H1 (cell line): Measurements from ENCODE around the gene COL5A1. TPM values are rescaled to one million over a fixed set of nuclear protein-coding genes. Genes with fewer than 3 reads are reported as not detected.

Experiments used
- CTCF ChIA-PET: fragments of 300-600 bp; sonication (Branson Sonifier 250); formaldehyde crosslinking; loops from one replicate; lab custom pipeline; 2021; ENCODE audit not compliant: partially characterized antibody; lab: Charles Lee
- POLR2A ChIA-PET: fragments of 300-600 bp; sonication (Branson Sonifier 250); formaldehyde crosslinking; loops from one replicate; lab custom pipeline; 2021; ENCODE audit warnings: inconsistent platforms; ENCODE audit not compliant: partially characterized antibody; lab: Charles Lee
- DNase-seq, 2 experiments: peaks; one replicate each; pipeline versions ENCODE4 v3.0.0 to v3.0.0-alpha.2; 2010 to 2022; ENCODE audit warnings: low spot score in 2 of 2, low read depth in 1 of 2, mixed read lengths in 1 of 2
- FAIRE-seq: peaks from 2 replicates; lab custom pipeline; 2011; peaks lifted over from hg19 to GRCh38; lab: Jason Lieb, UNC
- H2AFZ ChIP-seq: 2 replicates; pipeline ENCODE4 v1.8.1; 2012; ENCODE audit warnings: low read length, inconsistent platforms
- H2AK5ac ChIP-seq: 2 replicates; pipeline ENCODE4 v1.6.1; 2013; ENCODE audit warnings: low read depth, low read length
- H2BK120ac ChIP-seq: replicated peaks from 2 replicates; pipeline ENCODE3; 2013; ENCODE audit warnings: low read depth, low read length, inconsistent platforms
- H2BK12ac ChIP-seq: 2 replicates; pipeline ENCODE4 v1.6.1; 2013; ENCODE audit warnings: low read depth, low read length
- H2BK15ac ChIP-seq: 2 replicates; pipeline ENCODE4 v1.6.1; 2013; ENCODE audit warnings: low read length
- H2BK20ac ChIP-seq: 2 replicates; pipeline ENCODE4 v1.6.1; 2013; ENCODE audit warnings: low read length
- H2BK5ac ChIP-seq: 2 replicates; pipeline ENCODE4 v1.6.1; 2013; ENCODE audit warnings: low read depth, low read length
- H3K14ac ChIP-seq: 2 replicates; pipeline ENCODE4 v1.6.1; 2013; ENCODE audit warnings: inconsistent platforms; ENCODE audit not compliant: insufficient read length
- H3K18ac ChIP-seq: 2 replicates; pipeline ENCODE4 v1.6.1; 2013; ENCODE audit warnings: low read length; ENCODE audit errors: extremely low read depth
- H3K23ac ChIP-seq: 2 replicates; pipeline ENCODE4 v1.6.1; 2013; ENCODE audit warnings: inconsistent platforms; ENCODE audit not compliant: insufficient read length
- H3K23me2 ChIP-seq: 2 replicates; pipeline ENCODE4 v1.6.1; 2013; ENCODE audit warnings: low read depth, low read length
- H3K27ac ChIP-seq: 2 replicates; pipeline ENCODE4 v1.6.1; 2011; ENCODE audit warnings: low read depth, low read length, inconsistent platforms
- H3K27me3 ChIP-seq, 4 experiments: replicated peaks in 1 of 4; 1 replicate in 1 of 4; 2 replicates in 3 of 4; pipeline versions ENCODE4 v1.6.1 to v1.8.1; 2011 to 2013; ENCODE audit warnings: low read length in 3 of 4, mild to moderate bottlenecking in 3 of 4, inconsistent platforms in 2 of 4, mixed read lengths in 2 of 4, moderate library complexity in 1 of 4; ENCODE audit not compliant: control insufficient read depth in 3 of 4, insufficient read depth in 3 of 4; ENCODE audit errors: extremely low read depth in 1 of 4
- H3K36me3 ChIP-seq, 4 experiments: 2 replicates each; pipeline versions ENCODE4 v1.6.1 to v1.8.1; 2011 to 2013; ENCODE audit warnings: mild to moderate bottlenecking in 4 of 4, low read length in 3 of 4, moderate library complexity in 2 of 4, control low read depth in 1 of 4, inconsistent platforms in 1 of 4; ENCODE audit not compliant: insufficient read depth in 4 of 4, control insufficient read depth in 2 of 4
- H3K4ac ChIP-seq: replicated peaks from 2 replicates; pipeline ENCODE3; 2013; ENCODE audit warnings: low read length, low read depth, mixed read lengths, inconsistent platforms; ENCODE audit not compliant: insufficient read length
- H3K4me1 ChIP-seq, 4 experiments: replicated peaks in 1 of 4; 1 replicate in 1 of 4; 2 replicates in 3 of 4; pipeline versions ENCODE4 v1.6.1 to v1.8.1; 2011 to 2013; ENCODE audit warnings: low read length in 3 of 4, inconsistent platforms in 2 of 4, mixed read lengths in 1 of 4; ENCODE audit not compliant: insufficient read depth in 4 of 4, control insufficient read depth in 3 of 4
- H3K4me2 ChIP-seq, 2 experiments: 2 replicates each; pipeline versions ENCODE4 v1.6.1 to v1.8.1; 2011 to 2013; ENCODE audit warnings: low read depth in 2 of 2, low read length in 2 of 2, control low read depth in 1 of 2, inconsistent platforms in 1 of 2, mild to moderate bottlenecking in 1 of 2; ENCODE audit not compliant: insufficient read depth in 1 of 2
- H3K4me3 ChIP-seq, 4 experiments: fragments of 200-600, 300-600 bp in 1 of 4; sonication (generic), shearing (Covaris generic), sonication (Bioruptor Twin) in 1 of 4; 2 replicates each; pipeline versions ENCODE4 v1.5.1 to v1.8.1; 2011 to 2016; ENCODE audit warnings: low read length in 4 of 4, low read depth in 3 of 4, control low read depth in 2 of 4, inconsistent platforms in 2 of 4, mild to moderate bottlenecking in 2 of 4, mixed read lengths in 1 of 4, moderate library complexity in 1 of 4; ENCODE audit not compliant: insufficient read depth in 2 of 4; ENCODE audit errors: extremely low read depth in 1 of 4
- H3K56ac ChIP-seq: replicated peaks from 2 replicates; pipeline ENCODE3; 2013; ENCODE audit warnings: low read depth, mild to moderate bottlenecking, mixed read lengths, low read length, inconsistent platforms; ENCODE audit not compliant: insufficient read length
- H3K79me1 ChIP-seq: 2 replicates; pipeline ENCODE4 v1.6.1; 2013; ENCODE audit warnings: low read depth, low read length, control low read depth
- H3K79me2 ChIP-seq, 2 experiments: 2 replicates each; pipeline versions ENCODE4 v1.6.1 to v1.8.1; 2012 to 2013; ENCODE audit warnings: low read length in 2 of 2, mild to moderate bottlenecking in 2 of 2, inconsistent platforms in 1 of 2; ENCODE audit not compliant: insufficient read depth in 2 of 2, control insufficient read depth in 1 of 2
- H3K9ac ChIP-seq, 4 experiments: replicated peaks in 1 of 4; 1 replicate in 1 of 4; 2 replicates in 3 of 4; pipeline versions ENCODE4 v1.6.1 to v1.8.1; 2011 to 2013; ENCODE audit warnings: low read depth in 3 of 4, low read length in 3 of 4, control low read depth in 2 of 4, mild to moderate bottlenecking in 2 of 4, moderate library complexity in 2 of 4, inconsistent platforms in 1 of 4; ENCODE audit errors: extremely low read depth in 1 of 4
- H3K9me3 ChIP-seq, 2 experiments: 2 replicates each; pipeline versions ENCODE4 v1.6.1 to v1.8.1; 2012 to 2013; ENCODE audit warnings: mild to moderate bottlenecking in 2 of 2, moderate library complexity in 2 of 2, control low read depth in 1 of 2, inconsistent platforms in 1 of 2, low read depth in 1 of 2, low read length in 1 of 2, mixed read lengths in 1 of 2; ENCODE audit not compliant: insufficient read depth in 2 of 2
- H4K20me1 ChIP-seq, 2 experiments: replicated peaks in 1 of 2; 2 replicates each; pipeline versions ENCODE3 to v1.8.1; 2011 to 2013; ENCODE audit warnings: inconsistent platforms in 2 of 2, low read length in 2 of 2, mild to moderate bottlenecking in 1 of 2; ENCODE audit not compliant: insufficient read depth in 2 of 2, control insufficient read depth in 1 of 2
- H4K5ac ChIP-seq: 2 replicates; pipeline ENCODE4 v1.6.1; 2013; ENCODE audit warnings: low read length, low read depth, mixed read lengths, inconsistent platforms; ENCODE audit not compliant: insufficient read length
- H4K8ac ChIP-seq: 2 replicates; pipeline ENCODE4 v1.8.0; 2013; ENCODE audit warnings: mild to moderate bottlenecking, moderate library complexity, low read length, inconsistent platforms; ENCODE audit not compliant: insufficient read depth; ENCODE audit errors: extremely low read depth
- H4K91ac ChIP-seq: replicated peaks from 2 replicates; pipeline ENCODE3; 2013; ENCODE audit warnings: low read length, mixed read lengths, inconsistent platforms; ENCODE audit not compliant: insufficient read length
- CREB1 ChIP-seq: IDR thresholded peaks from 2 replicates; pipeline ENCODE4 v1.6.1; 2012; ENCODE audit warnings: inconsistent platforms
- JUN ChIP-seq: IDR thresholded peaks from 2 replicates; pipeline ENCODE4 v1.6.1; 2011; ENCODE audit warnings: low read depth, mild to moderate bottlenecking, improper control_type of control experiment, low read length
- JUND ChIP-seq: IDR thresholded peaks from 2 replicates; pipeline ENCODE4 v1.6.1; 2011; ENCODE audit warnings: mild to moderate bottlenecking, improper control_type of control experiment, low read length
- MAFK ChIP-seq: IDR thresholded peaks from 2 replicates; pipeline ENCODE4 v1.6.1; 2012; ENCODE audit warnings: low read depth, mild to moderate bottlenecking, improper control_type of control experiment, low read length
- POLR2A ChIP-seq, 2 experiments: IDR thresholded peaks; 1 replicate in 1 of 2; 2 replicates in 1 of 2; pipeline ENCODE4 v1.6.1; 2011; ENCODE audit warnings: low read depth in 2 of 2, low read length in 2 of 2, mild to moderate bottlenecking in 2 of 2; ENCODE audit errors: control extremely low read depth in 1 of 2
- RFX5 ChIP-seq: IDR thresholded peaks from 2 replicates; pipeline ENCODE4 v1.6.1; 2011; ENCODE audit warnings: low read depth, low read length, improper control_type of control experiment, borderline replicate concordance
- SP1 ChIP-seq: IDR thresholded peaks from 2 replicates; pipeline ENCODE4 v1.6.1; 2011; ENCODE audit warnings: low read depth, low read length
- WGBS, 2 experiments: shearing (Covaris generic) in 1 of 2; methylation state at CpG; one replicate each; pipeline versions ENCODE4 v1.1.6 to v1.1.7; 2013 to 2015; ENCODE audit warnings: low lambda C conversion rate in 2 of 2, mixed read lengths in 2 of 2, inconsistent platforms in 1 of 2, low coverage in 1 of 2, missing lambda C conversion rate in 1 of 2; ENCODE audit not compliant: insufficient replicate concordance in 2 of 2, insufficient coverage in 1 of 2, insufficient read length in 1 of 2; ENCODE audit errors: extremely low coverage in 1 of 2, missing lambda C conversion rate in 1 of 2; 5-methylcytosine and 5-hydroxymethylcytosine counted together
- polyA plus RNA-seq, 7 experiments: library from polyadenylated mRNA; depleted of rRNA in 3 of 7; stranded (reverse) in 5 of 7; unstranded in 2 of 7; fragments of >200 nt in 5 of 7; fragments of 200-250 nt in 2 of 7; gene quantifications; 1 replicate in 5 of 7; 2 replicates in 1 of 7; 4 replicates in 1 of 7; pipeline versions ENCODE4 v1.2.1 to v1.2.3, GENCODE V29; 2011 to 2013; ENCODE audit warnings: missing spikeins in 2 of 7, mixed read lengths in 2 of 7
- total RNA-seq: library from RNA; stranded (reverse); fragmentation: NEBNext Ultra II Directional; extraction: Animal tissue kit (Norgen Biotek cat#: 25700); gene quantifications from 2 replicates; pipeline ENCODE4 v1.2.1, GENCODE V29; 2021
- TF ChIP-seq, protein P1 (sequence below): IDR thresholded peaks from 2 replicates; pipeline ENCODE4 v1.6.1; 2011; ENCODE audit warnings: low read length, improper control_type of control experiment

COL5A1 gene
- total and polyA plus RNA-seq, 2 of the 8 experiments (the other 6 are each of a cell fraction or from before 2014, with no cell fraction given) = 3.8 to 12.0 TPM

DNA sequence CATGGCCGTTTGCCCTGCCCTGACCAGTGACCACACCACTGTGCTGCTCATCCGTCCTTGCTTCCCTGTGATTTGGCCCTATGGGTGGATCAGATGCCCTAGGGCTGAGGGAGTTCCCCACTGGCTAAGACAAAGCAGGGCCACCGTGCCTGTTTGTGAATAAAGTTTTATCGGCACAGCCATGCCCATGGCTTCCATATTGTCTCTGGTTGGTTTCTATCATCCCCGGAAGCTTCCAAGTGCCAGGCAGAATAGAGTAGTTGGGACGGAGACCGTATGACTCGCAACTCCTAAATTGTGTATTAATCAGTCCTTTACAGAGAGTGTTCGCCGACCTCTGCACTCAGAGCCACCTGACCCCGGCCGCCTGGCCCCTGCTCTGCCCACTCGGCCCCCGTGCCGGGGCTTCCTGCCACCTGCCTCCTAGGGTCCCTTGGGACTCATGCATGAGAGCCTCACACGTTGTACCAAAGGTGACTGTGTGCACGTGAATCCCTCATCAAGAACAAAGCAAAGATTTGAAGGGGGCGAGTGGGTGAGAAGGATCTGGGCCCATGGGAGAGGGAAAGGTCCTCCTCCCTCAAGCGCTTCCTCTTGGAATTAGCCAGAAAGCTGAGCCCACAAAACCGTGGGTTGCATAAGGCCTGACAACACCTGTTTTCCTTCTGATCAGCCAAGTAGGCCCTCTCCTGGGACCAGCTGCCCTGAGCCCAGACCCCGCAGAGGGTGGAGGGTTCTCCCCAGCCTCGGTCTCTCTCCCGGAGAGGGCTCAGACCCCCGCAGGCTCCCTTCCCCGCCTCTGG, 227.3 kb downstream of the COL5A1 start:
- H3K23ac ChIP-seq = no peak overlapping the region
- TF ChIP-seq POLR2A (IDR thresholded peaks at IDR 0.05; ENCODE audit: control extremely low read depth in 1 of 2, low read depth in 2 of 2, low read length in 2 of 2) (no peak), JUN (no peak), RFX5 (no peak), SP1 (no peak), JUND (no peak), MAFK (no peak), CREB1 (no peak)
- TF ChIP-seq, protein P1, sequence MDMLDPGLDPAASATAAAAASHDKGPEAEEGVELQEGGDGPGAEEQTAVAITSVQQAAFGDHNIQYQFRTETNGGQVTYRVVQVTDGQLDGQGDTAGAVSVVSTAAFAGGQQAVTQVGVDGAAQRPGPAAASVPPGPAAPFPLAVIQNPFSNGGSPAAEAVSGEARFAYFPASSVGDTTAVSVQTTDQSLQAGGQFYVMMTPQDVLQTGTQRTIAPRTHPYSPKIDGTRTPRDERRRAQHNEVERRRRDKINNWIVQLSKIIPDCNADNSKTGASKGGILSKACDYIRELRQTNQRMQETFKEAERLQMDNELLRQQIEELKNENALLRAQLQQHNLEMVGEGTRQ = no peak
- TF ChIP-seq, all 59 proteins: peak for 0
- Histone ChIP-seq H2AK5ac (no peak overlapping the region), H3K27me3 (no peaks in the 10 kb centered on the region), H3K9me3 (no peaks in the 10 kb centered on the region), H4K8ac (peak overlapping the region; percentile 31; the same call in 1 of the 2 replicates), H2BK5ac (no peak overlapping the region), H3K14ac (no peak overlapping the region), H2BK120ac (no peak overlapping the region), H3K4ac (no peak overlapping the region), H2BK12ac (no peak overlapping the region), H3K79me1 (no peaks in the 10 kb centered on the region), H3K27ac (no peak overlapping the region), H2BK20ac (no peak overlapping the region), H3K18ac (no peak overlapping the region), H3K36me3 (no peaks in the 10 kb centered on the region), H4K20me1 (no peaks in the 10 kb centered on the region), H3K23me2 (no peaks in the 10 kb centered on the region), H3K79me2 (no peaks in the 10 kb centered on the region), H3K4me3 (no peak overlapping the region), H4K5ac (no peak overlapping the region), H2AFZ (no peak overlapping the region; the same call in 1 of the 2 replicates), H4K91ac (no peak overlapping the region), H3K56ac (no peak overlapping the region), H3K4me2 (no peak overlapping the region), H3K9ac (no peak overlapping the region), H2BK15ac (no peak overlapping the region), H3K4me1 (no peaks in the 10 kb centered on the region)
- ChIA-PET POLR2A (no interaction called here), CTCF (interaction anchor here (1.2 kb wide), 1 partner anchor 85 kb away, joined by 5 read pairs; no protein-coding TSS in a partner anchor)
- 95% methylated on average over 24 of the region's 25 CpGs; no CpG with 5 or more reads in 1 of the 2 experiments for WGBS, 2 experiments
- DNase-seq = no peak
- FAIRE-seq = no peak
